Measurements from ENCODE around the gene KLHL33.
A peak's percentile ranks its signal among the peaks of the same experiment; 100 is the strongest.

KLHL33 gene

GRCh38 chr14:20435582-20436362 is at the start of gene KLHL33:
Gene KLHL33 (minus strand): TSS chr14:20436166. CDS start chr14:20435811, 355 bp downstream.
- CTCF ChIA-PET, result interaction anchor here (4.6 kb wide), 1 partner anchor 21 kb away, joined by 51 read pairs; the partner anchor contains the start of gene TEP1

GRCh38 chr14:20482382-20482781 is 46.4 kb upstream of the KLHL33 start:
- no peak overlapping the region for H3K4me3 ChIP-seq (ENCODE audit: low read depth, low read length)
- ChIA-PET CTCF (no interaction called here), POLR2A (no interaction called here)
- TF ChIP-seq CTCF (IDR thresholded peaks at IDR 0.05; ENCODE audit: insufficient read depth, low read length, missing control alignments), result no peak
- no peak for DNase-seq (ENCODE audit: low read depth, low spot score)

More at GRCh38 chr14:20435582-20436362, at the start of gene KLHL33:
- H3K4me3 ChIP-seq (ENCODE audit: low read depth, low read length), result peak within 1 kb of the TSS; percentile 20
- TF ChIP-seq CTCF (IDR thresholded peaks at IDR 0.05; ENCODE audit: insufficient read depth, low read length, missing control alignments), result no peak
- DNase-seq (ENCODE audit: low read depth, low spot score), result no peak
- POLR2A ChIA-PET, result interaction anchor here (1.2 to 1.4 kb wide), 4 partner anchors 19 to 26 kb away, joined by 3 to 11 read pairs (median 6); partner anchors contain the start of genes APEX1, OSGEP, PIP4P1 and TEP1

- no peak for TF ChIP-seq CTCF (IDR thresholded peaks at IDR 0.05; ENCODE audit: insufficient read depth, low read length, missing control alignments)
- no peak overlapping the region for H3K4me3 ChIP-seq (ENCODE audit: low read depth, low read length)
- POLR2A ChIA-PET, result interaction anchor here (1.0 to 1.4 kb wide), 2 partner anchors 9 to 10 kb away, joined by 3 to 5 read pairs; no protein-coding TSS in a partner anchor
- DNase-seq (ENCODE audit: low read depth, low spot score), result no peak
- CTCF ChIA-PET, result interaction anchor here (1.0 kb wide), 1 partner anchor 52 kb away, joined by 3 read pairs; no protein-coding TSS in a partner anchor
Measured at GRCh38 chr14:20478894-20479293, 42.9 kb upstream of the KLHL33 start.

GRCh38 chr14:20477211-20477876 is 41.4 kb upstream of the KLHL33 start:
- ChIA-PET CTCF (no interaction called here), POLR2A (interaction anchor here (1.4 kb wide), 1 partner anchor 8 kb away, joined by 5 read pairs; no protein-coding TSS in a partner anchor)
- DNase-seq (ENCODE audit: low read depth, low spot score), result no peak
- no peak overlapping the region for H3K4me3 ChIP-seq (ENCODE audit: low read depth, low read length)
- TF ChIP-seq CTCF (IDR thresholded peaks at IDR 0.05; ENCODE audit: insufficient read depth, low read length, missing control alignments), result no peak

- CTCF ChIA-PET, result interaction anchor here (1.5 kb wide), 1 partner anchor 15 kb away, joined by 3 read pairs; the partner anchor contains the start of gene PIP4P1
- POLR2A ChIA-PET, result interaction anchor here (1.6 kb wide), 1 partner anchor 15 kb away, joined by 4 read pairs; the partner anchor contains the start of gene PIP4P1
- no peak for TF ChIP-seq CTCF (IDR thresholded peaks at IDR 0.05; ENCODE audit: insufficient read depth, low read length, missing control alignments)
- H3K4me3 ChIP-seq (ENCODE audit: low read depth, low read length), result no peak overlapping the region
- no peak for DNase-seq (ENCODE audit: low read depth, low spot score)
Measured at GRCh38 chr14:20476776-20477175, 40.8 kb upstream of the KLHL33 start.
